T-helper 1 cell treated with Interleukin-12 subunit alpha and Interleukin-12 subunit beta and Interleukin-4 antibody, amounts not matched to agents 30 μg/mL and 1 μg/mL, for 36 hours (primary cell): ENCODE results near the gene VAPA.
A peak's percentile ranks its signal among the peaks of the same experiment; 100 is the strongest.

Source experiments
- H3K27ac Mint-ChIP-seq: one replicate; pipeline ENCODE4 v1.8.0; 2021; ENCODE audit warnings: mild to moderate bottlenecking, mixed read lengths
- H3K27me3 Mint-ChIP-seq: one replicate; pipeline ENCODE4 v1.8.0; 2021; ENCODE audit warnings: low read depth, mixed read lengths
- H3K36me3 Mint-ChIP-seq: one replicate; pipeline ENCODE4 v1.8.0; 2021; ENCODE audit warnings: low read depth, mixed read lengths
- H3K4me1 Mint-ChIP-seq: one replicate; pipeline ENCODE4 v1.8.0; 2021; ENCODE audit warnings: low read depth, mixed read lengths
- H3K4me3 Mint-ChIP-seq: one replicate; pipeline ENCODE4 v1.8.0; 2021; ENCODE audit warnings: mild to moderate bottlenecking, moderate library complexity, mixed read lengths
- H3K9me3 Mint-ChIP-seq: one replicate; pipeline ENCODE4 v1.8.0; 2021; ENCODE audit warnings: mixed read lengths

VAPA gene

GRCh38 chr18:9914584-9915290 is 921 bp downstream of the VAPA start:
- Mint-ChIP-seq H3K9me3 (no peaks in the 10 kb centered on the region), H3K27ac (peak overlapping the region; percentile 82), H3K4me1 (peaks cover 18% of the 10 kb centered on the region), H3K36me3 (no peaks in the 10 kb centered on the region), H3K27me3 (peaks cover 5% of the 10 kb centered on the region), H3K4me3 (peak overlapping the region; percentile 82)

- peak overlapping the region; percentile 82 for H3K4me3 Mint-ChIP-seq
- peak overlapping the region; percentile 82 for H3K27ac Mint-ChIP-seq
- no peaks in the 10 kb centered on the region for H3K9me3 Mint-ChIP-seq
- no peaks in the 10 kb centered on the region for H3K36me3 Mint-ChIP-seq
- H3K27me3 Mint-ChIP-seq, result no peaks in the 10 kb centered on the region
- H3K4me1 Mint-ChIP-seq, result peaks cover 18% of the 10 kb centered on the region
Observed at GRCh38 chr18:9915291-9916076, 1.7 kb downstream of the VAPA start.

GRCh38 chr18:9916077-9916639 is 2.3 kb downstream of the VAPA start:
- H3K9me3 Mint-ChIP-seq, result no peaks in the 10 kb centered on the region
- H3K27ac Mint-ChIP-seq, result peak overlapping the region; percentile 16
- peak overlapping the region; percentile 82 for H3K4me3 Mint-ChIP-seq
- H3K27me3 Mint-ChIP-seq, result no peaks in the 10 kb centered on the region
- H3K4me1 Mint-ChIP-seq, result peaks cover 18% of the 10 kb centered on the region
- H3K36me3 Mint-ChIP-seq, result no peaks in the 10 kb centered on the region

- Mint-ChIP-seq H3K9me3 (no peaks in the 10 kb centered on the region), H3K4me3 (no peak overlapping the region), H3K4me1 (peaks cover 18% of the 10 kb centered on the region), H3K27me3 (no peaks in the 10 kb centered on the region), H3K27ac (no peak overlapping the region), H3K36me3 (no peaks in the 10 kb centered on the region)
Observed at GRCh38 chr18:9916808-9917207, 3.0 kb downstream of the VAPA start.

GRCh38 chr18:9918016-9918680 is 4.3 kb downstream of the VAPA start:
- Mint-ChIP-seq H3K27me3 (no peaks in the 10 kb centered on the region), H3K4me3 (no peak overlapping the region), H3K36me3 (no peaks in the 10 kb centered on the region), H3K4me1 (peaks cover 18% of the 10 kb centered on the region), H3K9me3 (no peaks in the 10 kb centered on the region), H3K27ac (no peak overlapping the region)

GRCh38 chr18:9919564-9920232 is 5.9 kb downstream of the VAPA start:
- Mint-ChIP-seq H3K4me3 (no peak overlapping the region), H3K27ac (no peak overlapping the region), H3K9me3 (no peaks in the 10 kb centered on the region), H3K36me3 (no peaks in the 10 kb centered on the region), H3K27me3 (no peaks in the 10 kb centered on the region), H3K4me1 (peaks cover 24% of the 10 kb centered on the region)

- no peak overlapping the region for H3K4me3 Mint-ChIP-seq
- H3K27ac Mint-ChIP-seq, result no peak overlapping the region
- H3K4me1 Mint-ChIP-seq, result peaks cover 25% of the 10 kb centered on the region
- no peaks in the 10 kb centered on the region for H3K36me3 Mint-ChIP-seq
- H3K9me3 Mint-ChIP-seq, result no peaks in the 10 kb centered on the region
- H3K27me3 Mint-ChIP-seq, result no peaks in the 10 kb centered on the region
Observed at GRCh38 chr18:9922592-9923311, 8.9 kb downstream of the VAPA start.

- no peak overlapping the region for H3K4me3 Mint-ChIP-seq
- no peak overlapping the region for H3K27ac Mint-ChIP-seq
- H3K9me3 Mint-ChIP-seq, result no peaks in the 10 kb centered on the region
Observed at GRCh38 chr18:9924371-9924943, 10.6 kb downstream of the VAPA start.

GRCh38 chr18:9925369-9925768 is 11.6 kb downstream of the VAPA start:
- no peak overlapping the region for H3K4me3 Mint-ChIP-seq
- no peak overlapping the region for H3K27ac Mint-ChIP-seq
- no peaks in the 10 kb centered on the region for H3K36me3 Mint-ChIP-seq
- no peaks in the 10 kb centered on the region for H3K27me3 Mint-ChIP-seq
- no peaks in the 10 kb centered on the region for H3K9me3 Mint-ChIP-seq
- peaks cover 35% of the 10 kb centered on the region for H3K4me1 Mint-ChIP-seq

More at GRCh38 chr18:9924371-9924943, 10.6 kb downstream of the VAPA start:
- Mint-ChIP-seq H3K27me3 (no peaks in the 10 kb centered on the region), H3K36me3 (no peaks in the 10 kb centered on the region), H3K4me1 (peaks cover 33% of the 10 kb centered on the region)

- no peak overlapping the region for H3K4me3 Mint-ChIP-seq
- H3K27me3 Mint-ChIP-seq, result no peaks in the 10 kb centered on the region
- H3K27ac Mint-ChIP-seq, result no peak overlapping the region
- no peaks in the 10 kb centered on the region for H3K36me3 Mint-ChIP-seq
- H3K4me1 Mint-ChIP-seq, result peaks cover 35% of the 10 kb centered on the region
- H3K9me3 Mint-ChIP-seq, result no peaks in the 10 kb centered on the region
Observed at GRCh38 chr18:9925795-9926194, 12.0 kb downstream of the VAPA start.

- no peak overlapping the region for H3K27ac Mint-ChIP-seq
- H3K4me1 Mint-ChIP-seq, result peaks cover 35% of the 10 kb centered on the region
- no peaks in the 10 kb centered on the region for H3K9me3 Mint-ChIP-seq
- H3K4me3 Mint-ChIP-seq, result no peak overlapping the region
- no peaks in the 10 kb centered on the region for H3K27me3 Mint-ChIP-seq
- no peaks in the 10 kb centered on the region for H3K36me3 Mint-ChIP-seq
Observed at GRCh38 chr18:9926223-9926894, 12.5 kb downstream of the VAPA start.

- Mint-ChIP-seq H3K27me3 (no peaks in the 10 kb centered on the region), H3K9me3 (no peaks in the 10 kb centered on the region), H3K4me3 (no peak overlapping the region), H3K4me1 (peaks cover 37% of the 10 kb centered on the region), H3K36me3 (peaks cover 2% of the 10 kb centered on the region), H3K27ac (no peak overlapping the region)
Observed at GRCh38 chr18:9926977-9927376, 13.2 kb downstream of the VAPA start.
